Measurements from ENCODE around the gene FAM163A.
A peak's percentile ranks its signal among the peaks of the same experiment; 100 is the strongest.

The FAM163A gene

DNA sequence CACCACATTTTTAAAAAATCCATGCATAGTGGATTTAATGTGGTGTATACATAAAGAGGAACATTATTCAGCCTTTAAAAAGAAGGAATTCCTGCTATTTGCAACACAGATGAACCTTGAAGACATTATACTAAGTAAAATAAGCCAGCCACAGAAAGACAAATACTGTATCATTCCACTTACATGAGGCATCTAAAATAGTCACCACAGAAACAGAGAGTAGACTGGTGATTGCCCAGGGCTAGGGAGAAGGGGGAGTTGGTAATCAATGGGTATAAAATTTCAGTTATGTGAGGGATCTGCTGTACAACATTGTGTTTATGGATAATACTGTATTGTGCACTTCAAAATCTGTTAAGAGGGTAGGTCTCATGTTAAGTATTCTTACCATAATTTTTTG, 10.0 kb downstream of the FAM163A start:
- no peak for DNase-seq (ENCODE audit: low read depth)

DNA sequence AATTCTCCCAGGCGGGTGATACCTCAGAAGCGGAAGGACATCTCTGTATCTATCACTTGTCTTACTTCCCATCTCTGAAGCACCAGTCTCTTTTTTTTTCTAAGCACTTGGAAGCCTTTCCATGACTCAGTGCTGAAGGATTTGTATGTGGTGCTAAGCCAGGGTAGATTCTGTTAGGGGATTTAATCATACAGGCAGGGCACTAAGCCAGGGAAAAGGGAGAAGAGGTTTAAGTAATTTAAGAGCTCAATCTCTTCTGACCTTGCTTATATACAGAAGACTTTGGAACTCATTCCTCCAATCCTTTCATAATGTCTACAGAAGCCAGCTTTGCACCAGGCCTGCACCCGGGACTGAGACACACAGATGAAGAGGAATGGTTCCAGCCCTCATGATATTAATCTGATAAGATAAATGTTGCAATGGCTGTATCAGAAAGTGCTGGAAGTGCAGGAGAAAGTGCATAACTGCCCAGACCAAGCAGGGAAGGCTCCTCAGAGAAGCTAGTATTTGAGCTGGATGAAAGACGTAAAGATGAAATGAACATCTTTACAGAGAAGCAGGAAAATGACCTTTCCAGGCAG, 11.0 kb downstream of the FAM163A start:
- peak; percentile 95 for DNase-seq (ENCODE audit: low read depth)

DNA sequence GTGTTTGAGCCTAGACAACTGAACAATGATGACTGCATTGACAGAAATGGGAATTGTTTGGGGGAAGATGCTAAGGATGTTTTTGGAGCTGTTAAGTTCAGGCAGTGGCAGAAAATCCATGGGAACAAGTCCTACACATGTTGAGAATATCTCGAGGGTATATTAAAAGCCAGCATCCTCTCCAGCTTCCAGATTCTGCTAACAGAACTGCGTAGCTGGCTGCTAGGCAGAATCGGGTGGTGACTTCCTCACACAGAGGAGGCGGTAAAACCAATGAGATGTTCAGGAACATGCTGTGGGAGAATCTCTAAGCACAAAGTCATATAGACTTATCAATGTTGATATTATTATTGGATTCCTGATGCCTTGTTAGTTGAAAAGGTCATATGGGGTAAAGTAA, 14.8 kb downstream of the FAM163A start:
- no peak for DNase-seq (ENCODE audit: low read depth)

DNA sequence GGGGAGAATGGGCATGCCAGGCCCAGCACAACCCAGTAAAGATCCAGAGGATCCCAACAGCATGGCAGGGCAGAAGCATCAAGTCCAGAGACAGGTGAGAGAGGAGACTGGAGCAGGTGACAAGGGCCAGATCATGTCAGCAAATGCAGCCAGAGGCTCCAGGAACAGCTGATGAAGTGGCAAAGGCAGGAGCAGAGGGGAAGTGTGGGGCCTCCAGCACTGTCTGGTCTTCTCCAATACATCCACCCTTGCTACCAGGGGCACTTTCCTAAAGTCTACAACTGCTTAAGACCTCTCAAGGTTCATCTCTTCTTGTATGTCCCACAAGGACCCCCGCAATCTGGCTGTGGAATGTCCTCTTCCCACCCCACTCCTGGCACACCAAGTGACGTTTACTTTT, 17.4 kb downstream of the FAM163A start:
- no peak for DNase-seq (ENCODE audit: low read depth)

DNA sequence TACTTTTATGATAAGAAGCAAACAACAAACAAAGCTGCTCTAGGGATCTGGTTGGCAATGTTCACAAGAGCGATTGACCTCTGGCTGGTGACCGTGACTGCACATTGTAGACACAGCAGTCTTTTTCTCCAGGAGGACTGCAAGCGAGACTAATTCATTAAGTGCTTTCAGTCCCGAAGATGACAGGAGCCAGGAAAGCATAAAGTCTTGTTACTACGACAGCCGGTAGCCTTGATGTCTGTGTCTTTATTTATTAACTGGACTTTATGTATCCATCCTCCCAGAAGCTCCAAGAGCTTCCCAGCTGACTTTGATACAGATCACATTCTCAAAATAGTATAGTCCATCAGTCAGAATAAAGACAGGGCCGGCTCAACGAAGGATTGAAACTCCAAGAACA, 18.2 kb downstream of the FAM163A start:
- DNase-seq (ENCODE audit: low read depth), result no peak

DNA sequence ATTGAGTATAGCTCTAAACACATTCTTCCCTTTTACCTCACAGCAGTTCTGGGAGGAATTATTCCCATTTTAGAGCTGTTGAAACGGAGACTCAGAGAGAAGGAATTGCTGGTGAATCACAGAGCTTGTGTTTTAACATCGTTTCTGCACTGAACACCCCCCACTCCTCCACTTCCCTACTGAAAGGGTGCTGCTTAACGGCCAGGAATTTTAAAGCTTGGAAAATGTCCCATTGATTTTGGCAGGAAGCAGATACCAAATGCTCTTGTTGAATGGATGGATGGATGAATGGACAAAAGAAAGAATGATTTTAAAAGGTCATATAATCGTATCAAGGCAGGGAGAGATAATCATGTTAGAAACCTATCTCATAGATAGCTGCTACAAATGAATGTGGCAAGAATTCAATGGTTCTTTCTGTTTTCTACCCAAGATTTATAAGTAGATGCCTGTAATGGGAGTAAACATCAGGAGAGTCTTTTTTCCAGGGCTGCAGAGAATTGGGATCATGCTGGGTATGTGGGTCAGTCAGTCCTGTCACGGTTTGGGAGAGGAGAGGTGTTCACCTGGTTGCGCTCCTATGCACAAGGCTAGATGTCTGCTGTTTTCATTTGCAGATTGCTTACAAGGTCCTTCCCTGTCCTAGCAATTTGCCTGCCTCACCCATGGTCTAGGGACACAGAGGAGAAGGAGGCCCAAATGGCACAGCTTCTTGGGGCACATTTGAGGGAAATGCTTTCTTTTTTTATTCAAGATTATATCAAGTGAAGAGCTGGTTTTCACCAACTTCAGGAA, 19.0 kb downstream of the FAM163A start:
- DNase-seq (ENCODE audit: low read depth), result no peak

DNA sequence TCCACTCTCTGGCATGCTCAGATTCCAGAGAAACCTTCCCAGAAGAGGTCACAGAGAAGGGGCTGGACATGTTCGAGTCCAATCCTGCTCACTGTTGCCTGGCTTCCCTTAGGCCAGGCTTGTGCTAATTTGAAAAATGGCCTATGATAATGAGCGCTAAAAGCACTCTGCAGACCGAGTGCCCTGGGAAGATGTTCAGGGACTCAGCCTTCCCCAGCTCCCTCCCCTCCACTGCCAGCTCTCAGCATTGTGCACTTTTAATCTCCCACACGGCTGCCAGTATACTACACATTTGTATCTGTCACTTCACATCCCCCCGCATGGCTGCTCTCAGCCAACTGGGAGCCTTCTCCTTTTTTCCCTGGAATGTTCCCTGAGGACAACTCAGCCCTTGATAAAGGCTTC, 24.1 kb downstream of the FAM163A start:
- peak; percentile 19 for DNase-seq (ENCODE audit: low read depth)

DNA sequence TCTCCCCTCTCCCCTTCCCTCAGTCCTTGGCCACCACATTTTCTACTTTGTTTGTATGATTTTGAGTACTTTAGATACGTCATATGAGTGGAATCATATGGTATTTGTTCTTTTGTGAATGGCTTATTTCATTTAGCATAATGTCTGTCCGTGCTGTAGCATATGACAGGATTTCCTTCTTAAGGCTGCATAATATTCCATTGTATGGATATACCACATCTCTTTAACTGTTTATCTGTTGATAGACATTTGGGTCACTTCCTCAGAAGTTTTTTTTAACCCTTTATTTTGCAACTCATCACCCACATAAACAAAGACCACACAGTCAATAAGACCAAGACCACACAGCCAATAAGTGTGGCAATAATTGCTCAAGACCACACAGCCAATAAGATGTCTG, 24.9 kb downstream of the FAM163A start:
- DNase-seq (ENCODE audit: low read depth), result no peak

DNA sequence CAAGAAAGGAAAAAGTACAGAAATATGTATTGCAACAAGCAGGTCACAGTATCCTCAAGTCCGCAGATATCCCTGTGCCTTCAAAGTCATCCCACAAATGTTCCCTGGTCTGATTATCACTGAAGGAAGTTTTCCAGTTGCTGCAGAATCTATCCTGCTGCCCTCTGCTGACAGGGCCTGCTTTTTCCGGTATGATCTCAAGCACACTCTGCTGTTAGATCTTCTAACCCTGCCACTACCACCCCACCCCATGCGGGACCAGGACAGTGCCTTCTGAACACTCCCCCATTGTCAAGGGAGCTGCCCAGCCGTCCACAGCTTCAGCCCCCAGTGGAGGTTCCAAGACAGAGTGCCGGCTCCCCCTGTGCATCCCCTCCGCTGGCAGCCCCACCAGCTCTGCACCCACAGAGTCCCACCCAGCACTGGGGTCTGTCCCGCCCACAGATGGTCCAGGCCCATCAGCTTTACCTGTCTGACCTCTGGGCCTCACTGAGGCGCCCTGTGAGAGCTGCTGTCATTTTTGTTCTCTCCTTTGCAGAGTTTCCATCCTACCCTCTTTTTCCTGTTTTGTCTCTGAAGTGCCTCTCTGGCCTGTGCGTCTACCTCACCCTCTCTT, 27.9 kb downstream of the FAM163A start:
- no peak for DNase-seq (ENCODE audit: low read depth)

DNA sequence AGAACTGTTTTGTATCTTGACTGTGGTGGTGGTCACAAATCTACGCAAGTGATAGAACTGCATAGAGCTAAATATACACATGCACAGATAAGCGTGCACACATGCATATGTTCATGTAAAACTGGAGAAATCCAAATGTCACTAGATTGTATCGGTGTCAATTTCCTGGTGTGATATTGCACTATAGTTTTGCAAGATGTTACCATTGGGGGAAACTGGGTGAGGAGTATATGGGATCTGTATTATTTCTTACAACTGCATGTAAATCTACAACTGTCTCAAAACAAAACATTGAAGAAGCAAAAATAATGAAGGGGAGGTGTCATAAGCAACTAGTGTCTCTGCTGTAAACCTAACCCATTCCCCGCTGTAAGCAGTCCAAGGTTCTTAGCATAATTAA, 30.2 kb downstream of the FAM163A start:
- DNase-seq (ENCODE audit: low read depth), result no peak

DNA sequence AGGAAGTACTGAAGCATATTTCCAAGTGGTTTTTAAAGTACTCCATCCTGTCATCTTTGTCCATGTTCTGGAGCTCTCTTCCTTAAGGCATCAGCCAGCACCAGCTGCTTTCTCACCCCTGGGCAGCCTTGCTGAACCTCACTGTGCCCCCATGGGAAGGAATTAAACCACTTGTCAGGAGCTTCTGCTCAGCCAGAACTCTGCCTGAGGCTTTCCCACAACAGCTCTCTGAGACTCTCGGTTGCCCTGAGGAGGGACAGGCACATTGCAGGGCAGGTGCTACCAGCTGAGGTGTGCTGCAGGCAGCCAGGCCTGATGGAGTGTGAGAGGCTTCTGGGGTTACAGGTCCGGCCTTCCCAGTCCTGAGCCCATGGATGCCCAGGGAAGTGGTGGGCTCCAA, 30.9 kb downstream of the FAM163A start:
- DNase-seq (ENCODE audit: low read depth), result no peak

DNA sequence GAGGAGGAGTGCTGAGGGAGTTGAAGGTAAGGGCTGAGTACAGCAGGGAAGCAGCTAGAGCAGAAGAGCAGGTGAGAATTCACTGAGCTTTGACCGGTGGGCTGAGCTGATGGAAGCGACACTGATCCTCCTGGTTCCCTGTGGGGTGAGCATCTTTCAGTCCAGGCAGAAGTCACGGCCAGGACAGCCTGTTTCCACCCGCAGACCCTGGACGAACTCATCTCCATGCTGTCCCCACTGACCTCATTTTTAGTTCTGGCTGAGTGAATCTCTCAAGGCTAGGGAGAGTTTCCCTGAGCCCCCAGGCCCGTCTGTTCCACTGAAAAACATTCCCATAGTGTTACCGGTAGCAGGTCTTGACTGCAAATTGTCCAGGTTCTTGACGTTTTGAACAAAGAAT, 31.5 kb downstream of the FAM163A start:
- DNase-seq (ENCODE audit: low read depth), result no peak

DNA sequence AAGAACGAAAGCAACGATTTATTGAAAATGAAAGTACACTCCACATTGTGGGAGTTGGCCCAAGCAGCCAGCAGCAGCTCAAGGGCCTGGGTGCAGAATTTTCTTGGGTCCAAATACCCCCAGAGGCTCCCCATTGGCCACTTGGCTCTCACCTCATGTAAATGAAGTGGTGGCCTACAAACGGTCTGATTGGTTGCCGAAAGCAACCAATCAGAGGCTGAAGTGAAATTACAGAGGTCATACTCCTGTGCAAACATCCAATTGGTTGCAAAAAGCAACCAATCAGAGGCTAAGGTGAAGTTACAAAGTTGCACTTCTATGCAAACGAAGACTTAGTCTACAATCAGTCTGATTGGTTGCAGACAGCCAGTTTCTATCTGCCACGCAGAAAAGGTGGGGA, 31.9 kb downstream of the FAM163A start:
- DNase-seq (ENCODE audit: low read depth), result no peak

DNA sequence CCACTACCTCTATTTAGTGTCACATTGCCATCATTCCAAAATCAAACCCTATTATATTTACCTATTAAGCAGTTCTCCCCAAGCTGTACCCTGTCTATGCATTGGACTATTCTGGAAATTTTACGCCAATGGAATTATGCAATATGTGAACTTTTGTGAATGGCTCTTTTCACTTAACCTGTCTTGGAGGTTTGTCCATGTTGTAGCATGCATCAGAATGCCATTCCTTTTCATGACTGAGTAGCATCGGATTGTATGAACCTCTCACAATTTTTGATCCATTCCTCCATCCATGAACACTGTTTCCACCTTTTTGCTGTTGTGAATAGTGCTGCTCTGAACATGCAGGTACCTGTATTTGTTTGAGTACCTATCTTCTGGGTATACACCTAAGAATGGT, 33.7 kb downstream of the FAM163A start:
- no peak for DNase-seq (ENCODE audit: low read depth)

DNA sequence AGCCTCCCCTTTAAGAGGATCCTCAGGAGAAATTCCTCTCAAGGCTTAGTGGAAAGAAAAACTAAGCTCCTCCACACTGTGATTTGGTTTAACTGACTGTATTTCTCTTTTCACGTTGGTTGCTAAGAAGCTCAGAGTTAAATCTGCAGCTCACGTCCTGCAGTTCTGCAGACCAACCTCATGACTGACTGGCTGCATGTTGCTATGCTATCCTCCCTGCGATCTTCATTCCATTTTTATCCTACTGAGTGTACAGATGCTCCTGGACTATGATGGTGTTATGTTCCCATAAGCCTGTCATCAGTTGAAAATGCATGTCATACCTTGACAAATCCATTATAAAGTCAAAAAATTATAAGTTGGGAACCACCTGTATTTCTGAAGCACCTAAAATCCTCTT, 34.6 kb downstream of the FAM163A start:
- no peak for DNase-seq (ENCODE audit: low read depth)

DNA sequence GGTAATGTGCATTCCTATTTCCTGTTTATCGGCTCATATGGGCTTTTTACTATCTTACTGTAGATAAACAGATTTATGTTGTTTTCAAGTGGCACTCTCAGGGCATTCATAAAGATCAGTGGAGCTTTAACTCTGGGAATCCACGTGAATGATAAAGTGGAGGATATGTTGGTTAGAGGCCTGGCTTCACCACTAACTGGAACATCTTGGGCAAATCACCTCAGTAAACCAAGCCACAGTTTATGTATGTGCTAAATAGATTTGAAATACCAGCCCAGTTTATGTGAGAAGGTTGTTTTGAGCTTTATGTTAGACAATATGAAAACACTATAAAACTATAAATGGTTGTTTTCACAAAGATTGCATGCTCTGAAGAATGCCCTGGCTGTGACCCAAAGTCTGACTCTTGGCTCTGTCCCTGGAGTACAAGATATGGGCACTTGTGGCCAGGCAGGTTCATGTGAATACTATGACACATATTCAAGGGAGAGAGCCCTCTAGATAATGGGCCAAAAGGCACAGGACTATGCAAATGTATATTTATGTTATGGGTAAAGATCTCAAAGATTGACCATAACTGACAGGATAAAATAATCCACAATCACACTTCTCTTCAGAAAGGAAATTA, 36.7 kb downstream of the FAM163A start:
- DNase-seq (ENCODE audit: low read depth), result peak; percentile 49

DNA sequence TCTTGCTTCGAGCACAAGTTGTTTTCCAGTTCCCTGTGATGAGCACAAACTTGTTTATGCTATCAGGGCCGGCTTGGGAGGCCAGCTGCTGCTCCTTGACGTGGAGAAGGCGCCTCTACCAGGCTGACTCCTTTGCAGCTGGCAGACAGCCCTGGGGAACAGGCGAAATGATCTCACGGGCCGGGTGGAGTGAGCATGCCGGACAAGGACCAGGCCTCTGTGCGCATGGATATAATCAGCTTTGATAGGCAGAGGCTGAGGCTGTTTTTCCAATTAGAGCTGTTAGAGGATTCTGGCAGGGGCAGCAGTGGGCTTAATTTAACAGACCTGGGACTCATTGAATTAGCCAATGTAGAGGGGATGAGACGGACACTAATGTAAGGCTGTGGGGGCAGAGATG, 38.9 kb downstream of the FAM163A start:
- peak; percentile 93 for DNase-seq (ENCODE audit: low read depth)

DNA sequence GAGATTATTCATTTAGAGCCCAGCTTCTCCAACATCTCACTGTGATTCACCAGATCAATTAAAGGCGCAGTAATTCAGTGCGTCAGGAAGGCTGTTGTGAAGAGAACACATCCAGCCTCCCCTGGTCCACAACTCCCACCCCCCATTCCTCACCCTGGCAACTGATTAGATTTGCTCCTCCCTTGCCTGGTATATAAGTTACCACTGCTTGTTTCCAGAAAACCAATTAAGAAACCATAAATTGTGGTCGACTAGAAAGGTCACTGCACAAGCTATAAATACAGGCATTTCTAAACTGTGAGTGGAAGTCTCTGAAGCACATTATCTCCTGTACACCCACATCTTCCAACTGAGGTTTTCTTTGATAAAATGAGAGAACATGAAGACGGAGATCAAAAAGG, 41.9 kb downstream of the FAM163A start:
- peak; percentile 93 for DNase-seq (ENCODE audit: low read depth)

DNA sequence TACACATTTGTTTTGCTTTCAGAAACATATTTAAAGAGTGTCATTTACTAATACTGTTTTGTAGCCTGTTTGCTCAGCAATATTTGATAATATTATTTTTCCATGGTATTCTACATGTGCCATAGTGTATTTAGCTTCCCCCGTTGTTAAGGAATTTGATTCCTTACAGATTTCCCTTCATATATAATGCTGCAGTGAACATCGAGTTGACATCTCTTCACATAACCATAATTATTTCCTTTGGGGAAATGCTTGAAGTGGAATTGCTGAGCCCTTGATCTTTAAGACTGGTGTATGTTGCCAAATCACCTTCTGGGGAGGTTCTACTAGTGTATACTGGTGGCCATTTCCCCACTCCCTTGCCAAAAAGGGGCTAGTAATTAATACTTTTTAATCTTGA, 42.6 kb downstream of the FAM163A start:
- DNase-seq (ENCODE audit: low read depth), result no peak

DNA sequence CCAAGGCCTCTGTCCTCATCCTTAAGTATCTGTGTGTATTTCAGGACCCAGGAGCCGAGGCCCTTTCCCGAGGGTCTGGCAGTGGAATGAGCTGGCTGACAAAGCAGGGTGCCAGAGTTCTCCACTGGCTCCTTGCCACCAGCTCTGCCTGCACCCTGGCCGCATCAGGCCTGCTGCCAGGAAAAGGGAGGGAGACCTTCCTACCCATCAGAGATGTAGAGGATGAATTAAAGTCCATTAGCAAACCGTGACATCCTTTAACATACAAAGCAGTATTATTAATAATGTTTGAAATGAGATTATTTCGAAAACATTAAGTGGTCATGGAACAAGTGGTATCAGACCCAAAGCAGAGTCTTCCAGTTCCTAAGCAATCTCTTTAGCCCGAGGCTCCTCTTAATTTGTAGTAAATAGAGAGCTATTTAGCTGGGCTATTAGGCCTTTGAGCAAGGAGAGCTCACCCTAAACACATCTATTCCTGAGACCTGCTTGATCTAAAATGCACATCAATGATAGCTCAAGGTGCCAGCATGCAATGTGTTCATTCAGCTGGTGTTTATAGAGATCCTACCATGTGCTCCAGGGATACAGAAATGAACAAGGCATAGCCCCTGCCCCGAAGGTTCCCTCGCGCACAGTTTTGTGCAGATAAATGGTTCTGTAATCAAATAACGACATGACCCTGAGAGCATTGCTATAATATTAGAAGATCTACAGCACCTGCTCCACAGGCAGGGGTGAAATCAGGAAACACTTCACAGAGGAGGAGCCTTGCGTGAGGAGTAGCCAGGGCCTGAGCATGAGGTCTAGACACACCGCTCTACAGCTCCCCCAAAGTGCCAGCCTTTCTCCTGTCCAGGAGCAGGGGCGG, 44.0 kb downstream of the FAM163A start:
- no peak for DNase-seq (ENCODE audit: low read depth)

DNA sequence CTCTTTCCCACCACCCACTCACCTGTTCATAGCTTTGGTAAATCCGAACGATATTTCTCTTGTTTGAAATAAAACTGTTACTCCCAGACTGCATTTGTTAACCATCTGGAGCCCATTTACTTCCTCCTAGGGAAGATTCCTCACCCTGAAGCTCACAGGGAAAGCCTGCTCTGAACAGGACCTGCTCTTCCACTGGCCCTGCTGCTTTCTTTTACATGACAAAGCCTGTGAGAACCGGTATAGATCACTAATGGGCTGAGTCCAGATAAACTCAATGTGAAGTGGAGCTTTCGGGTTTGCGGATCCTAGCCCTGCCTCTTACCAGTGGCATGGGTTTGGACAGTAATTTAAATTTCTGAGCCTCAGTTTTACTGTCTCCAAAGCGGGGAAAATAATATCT, 45.2 kb downstream of the FAM163A start:
- DNase-seq (ENCODE audit: low read depth), result no peak

DNA sequence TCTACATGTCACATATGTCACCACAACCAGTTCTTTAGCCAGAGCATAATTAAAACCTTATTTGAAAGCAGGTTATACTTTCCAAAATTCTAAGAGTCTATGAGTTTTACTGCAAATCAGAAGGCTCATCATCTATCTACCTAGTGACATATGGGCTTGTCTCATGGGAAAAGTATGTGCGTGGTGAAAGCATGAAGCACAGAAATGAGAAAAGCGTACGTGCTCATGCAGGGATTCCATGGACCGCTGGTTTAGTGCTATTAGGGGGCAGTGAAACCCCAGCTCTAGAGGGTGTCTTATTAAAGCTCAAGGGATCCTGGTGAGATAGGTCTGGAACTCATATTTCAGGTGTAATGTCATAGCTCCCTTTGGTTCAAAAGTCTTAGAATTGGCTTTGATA, 50.2 kb downstream of the FAM163A start:
- peak; percentile 71 for DNase-seq (ENCODE audit: low read depth)

All from amniotic epithelial cell (primary cell).